NB4 (cell line): Measurements from ENCODE around the gene ORC4.

Experiments used
- CTCF ChIP-seq: IDR thresholded peaks from one replicate; pipeline ENCODE4 v1.5.1; 2012; ENCODE audit warnings: low read depth, low read length
- MAX ChIP-seq: IDR thresholded peaks from 2 replicates; pipeline ENCODE4 v1.6.1; 2011; ENCODE audit warnings: low read depth, low read length
- POLR2A ChIP-seq: IDR thresholded peaks from 2 replicates; pipeline ENCODE4 v1.6.1; 2011; ENCODE audit warnings: mild to moderate bottlenecking; ENCODE audit not compliant: insufficient read length; ENCODE audit errors: extremely low read depth

- TF ChIP-seq CTCF (no peak), MAX (no peak), POLR2A (no peak)
Observed at GRCh38 chr2:148044322-148044721, 23.8 kb upstream of the ORC4 start.
